Activated CD8-positive, alpha-beta T cell treated with anti-CD3 and anti-CD28 coated beads for 36 hours (primary cell): ENCODE data around the gene NOS1. TPM values are rescaled to one million over a fixed set of nuclear protein-coding genes. Genes with fewer than 3 reads are reported as not detected.

Experiments
- ATAC-seq: fragments of 200-7000 bp; cut with Tn5 transposase; one replicate; pipeline ENCODE4 v1.10.0; 2021; ENCODE audit warnings: mild to moderate bottlenecking, moderate library complexity
- CTCF ChIA-PET: fragments of 350-600 bp; sonication (Branson Sonifier 250); formaldehyde crosslinking; loops from one replicate; lab custom pipeline; 2021; ENCODE audit warnings: antibody characterized with exemption; lab: Charles Lee
- POLR2A ChIA-PET: fragments of 350-600 bp; sonication (Branson Sonifier 250); formaldehyde crosslinking; loops from one replicate; lab custom pipeline; 2021; ENCODE audit warnings: antibody characterized with exemption; lab: Charles Lee
- DNase-seq: peaks from one replicate; pipeline ENCODE4 v3.0.0-alpha.2; 2020
- H3K27ac Mint-ChIP-seq: one replicate; pipeline ENCODE4 v1.8.0; 2021; ENCODE audit warnings: mild to moderate bottlenecking, mixed read lengths
- H3K27me3 Mint-ChIP-seq: one replicate; pipeline ENCODE4 v1.8.0; 2021; ENCODE audit warnings: mixed read lengths
- H3K36me3 Mint-ChIP-seq: one replicate; pipeline ENCODE4 v1.8.0; 2021; ENCODE audit warnings: low read depth, mixed read lengths
- H3K4me1 Mint-ChIP-seq: one replicate; pipeline ENCODE4 v1.8.0; 2021; ENCODE audit warnings: low read depth, mixed read lengths
- H3K4me3 Mint-ChIP-seq: one replicate; pipeline ENCODE4 v1.8.0; 2021; ENCODE audit warnings: mild to moderate bottlenecking, moderate library complexity, mixed read lengths
- H3K9me3 Mint-ChIP-seq: one replicate; pipeline ENCODE4 v1.8.0; 2021; ENCODE audit warnings: mixed read lengths
- intact Hi-C: fragments of 100-400 bp; cut with micrococcal nuclease; formaldehyde crosslinking; loops from one replicate; pipeline ENCODE4 v1.10.0; 2022
- total RNA-seq, 2 experiments: library from RNA; stranded (reverse); gene quantifications; one replicate each; pipeline ENCODE4 v1.2.3, GENCODE V29; 2021
- TF ChIP-seq, protein P1 (sequence below): fragments of 200-600 bp; IDR thresholded peaks from one replicate; pipeline ENCODE4 v1.8.0; 2022; ENCODE audit warnings: antibody characterized with exemption, mild to moderate bottlenecking

The NOS1 gene
- total RNA-seq, 2 experiments from 2014 or later: not detected

DNA sequence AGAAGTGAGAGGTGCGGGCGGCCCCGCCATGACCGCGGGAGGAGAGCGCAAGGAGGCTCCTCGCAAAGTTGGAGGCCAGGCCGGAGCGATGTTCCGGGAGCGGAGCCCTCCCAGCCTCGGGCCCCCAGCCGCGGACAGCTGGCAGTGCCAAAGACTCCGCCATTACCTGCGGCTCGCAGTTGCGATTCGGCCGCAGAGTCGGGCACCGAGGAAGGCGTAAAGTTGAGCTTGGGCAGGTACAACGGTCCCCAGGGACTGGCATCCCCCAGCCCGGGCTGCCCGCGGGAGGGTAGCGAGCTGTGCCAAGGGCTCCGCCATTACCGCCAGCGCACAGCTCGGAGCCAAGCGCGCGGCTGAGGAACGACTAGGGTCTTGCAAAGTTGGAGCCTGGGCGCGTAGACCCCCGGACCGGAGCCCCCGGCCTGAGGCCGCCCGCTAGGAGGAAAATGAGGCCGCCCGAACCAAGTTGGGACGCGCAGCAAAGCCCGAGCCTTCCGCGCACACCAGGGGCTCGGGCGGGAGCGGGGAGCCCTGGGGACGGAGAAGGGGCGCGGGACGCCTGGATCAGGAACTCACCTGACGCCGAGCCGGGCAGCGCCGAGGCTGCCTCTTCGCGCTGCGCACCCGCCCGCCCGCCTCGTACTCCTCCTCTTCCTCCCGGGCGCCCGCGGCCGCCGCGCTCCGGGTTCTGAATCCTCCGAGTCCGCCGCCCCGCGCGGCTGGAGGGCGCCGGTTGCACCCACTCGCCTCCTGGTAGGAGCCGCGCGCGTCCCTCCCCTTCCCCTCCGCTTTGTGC lies 677 bp downstream of the NOS1 start:
- Mint-ChIP-seq H3K36me3 (no peaks in the 10 kb centered on the region), H3K27ac (no peak overlapping the region), H3K9me3 (no peaks in the 10 kb centered on the region), H3K4me1 (no peaks in the 10 kb centered on the region), H3K4me3 (no peak overlapping the region), H3K27me3 (peaks cover 44% of the 10 kb centered on the region)
- CTCF ChIA-PET: no interaction called here
- POLR2A ChIA-PET: no interaction called here
- TF ChIP-seq, protein P1, sequence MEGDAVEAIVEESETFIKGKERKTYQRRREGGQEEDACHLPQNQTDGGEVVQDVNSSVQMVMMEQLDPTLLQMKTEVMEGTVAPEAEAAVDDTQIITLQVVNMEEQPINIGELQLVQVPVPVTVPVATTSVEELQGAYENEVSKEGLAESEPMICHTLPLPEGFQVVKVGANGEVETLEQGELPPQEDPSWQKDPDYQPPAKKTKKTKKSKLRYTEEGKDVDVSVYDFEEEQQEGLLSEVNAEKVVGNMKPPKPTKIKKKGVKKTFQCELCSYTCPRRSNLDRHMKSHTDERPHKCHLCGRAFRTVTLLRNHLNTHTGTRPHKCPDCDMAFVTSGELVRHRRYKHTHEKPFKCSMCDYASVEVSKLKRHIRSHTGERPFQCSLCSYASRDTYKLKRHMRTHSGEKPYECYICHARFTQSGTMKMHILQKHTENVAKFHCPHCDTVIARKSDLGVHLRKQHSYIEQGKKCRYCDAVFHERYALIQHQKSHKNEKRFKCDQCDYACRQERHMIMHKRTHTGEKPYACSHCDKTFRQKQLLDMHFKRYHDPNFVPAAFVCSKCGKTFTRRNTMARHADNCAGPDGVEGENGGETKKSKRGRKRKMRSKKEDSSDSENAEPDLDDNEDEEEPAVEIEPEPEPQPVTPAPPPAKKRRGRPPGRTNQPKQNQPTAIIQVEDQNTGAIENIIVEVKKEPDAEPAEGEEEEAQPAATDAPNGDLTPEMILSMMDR: no peak
- DNase-seq (no peak), ATAC-seq (no peak)
- intact Hi-C loops: no loop called here

DNA sequence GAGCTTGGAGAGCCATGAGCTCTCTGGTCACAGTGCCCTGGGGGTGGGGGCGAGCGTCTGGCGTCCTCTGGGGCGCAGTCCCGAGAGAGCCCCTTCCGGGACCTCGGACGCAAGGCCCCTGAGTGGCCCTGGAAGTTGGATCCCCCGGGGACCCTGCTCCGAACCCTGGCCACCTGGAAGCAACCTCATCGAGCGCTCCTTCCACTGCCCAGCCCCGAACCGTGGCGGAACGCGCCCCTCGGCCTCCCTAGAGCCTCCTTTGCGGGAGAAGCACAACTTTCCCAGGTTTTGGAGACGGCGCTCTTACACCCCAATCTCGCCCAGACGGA lies 1.2 kb downstream of the NOS1 start:
- CTCF ChIA-PET: no interaction called here
- Mint-ChIP-seq H3K27me3 (peaks cover 41% of the 10 kb centered on the region), H3K4me3 (no peak overlapping the region), H3K36me3 (no peaks in the 10 kb centered on the region), H3K9me3 (no peaks in the 10 kb centered on the region), H3K4me1 (no peaks in the 10 kb centered on the region), H3K27ac (no peak overlapping the region)
- ATAC-seq: no peak
- TF ChIP-seq, protein P1: no peak
- intact Hi-C loops: no loop called here
- DNase-seq: no peak
- POLR2A ChIA-PET: no interaction called here

DNA sequence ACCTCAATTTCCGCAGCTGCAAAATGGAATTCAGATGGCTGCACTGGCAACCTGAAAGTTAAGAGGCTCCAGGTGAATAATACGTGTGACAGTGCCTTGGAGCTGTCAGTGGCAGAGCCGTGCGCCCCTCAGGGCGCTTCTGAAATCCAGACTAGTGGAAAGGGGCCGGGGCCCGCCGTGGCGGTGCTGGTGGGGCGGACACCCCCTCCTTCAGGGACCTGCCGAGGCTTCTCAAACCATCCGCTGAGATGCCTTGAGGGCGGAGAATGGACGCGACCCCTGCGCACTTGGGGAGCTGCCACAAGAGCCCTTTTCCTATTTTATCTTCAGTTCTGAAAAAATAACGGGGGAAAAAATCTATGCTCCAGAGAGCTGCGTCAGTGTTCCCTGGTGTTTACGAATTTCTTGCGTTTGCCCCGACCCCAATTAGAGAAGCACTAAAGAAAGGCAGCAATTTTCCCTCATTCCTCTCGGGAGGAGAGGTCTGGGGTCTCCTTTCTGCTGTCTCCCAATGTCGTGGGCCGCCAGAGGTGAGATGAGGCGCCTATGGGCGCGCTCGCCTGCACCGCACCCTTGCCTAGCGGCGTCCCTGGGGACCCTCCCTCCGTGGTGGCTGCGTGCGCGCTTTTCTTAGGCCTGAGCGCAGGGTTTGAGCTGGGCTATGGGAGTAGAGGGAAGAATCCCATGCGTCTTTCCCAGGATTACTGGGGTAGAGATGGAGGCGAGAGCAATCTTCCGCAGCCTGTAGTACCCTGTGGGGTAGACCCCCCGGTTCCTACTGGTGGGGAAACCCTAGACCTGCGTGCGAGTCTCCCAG lies 2.2 kb downstream of the NOS1 start:
- H3K4me3 Mint-ChIP-seq: no peak overlapping the region
- intact Hi-C loops: no loop called here
- DNase-seq (no peak), ATAC-seq (no peak)
- TF ChIP-seq, protein P1: no peak
- CTCF ChIA-PET: interaction anchor here (1.3 kb wide), 1 partner anchor 8 kb away, joined by 6 read pairs; no protein-coding TSS in a partner anchor
- H3K27ac Mint-ChIP-seq: no peak overlapping the region
- H3K27me3 Mint-ChIP-seq: peaks cover 40% of the 10 kb centered on the region
- no peaks in the 10 kb centered on the region for H3K4me1 Mint-ChIP-seq
- H3K9me3 Mint-ChIP-seq: no peaks in the 10 kb centered on the region
- POLR2A ChIA-PET: no interaction called here
- no peaks in the 10 kb centered on the region for H3K36me3 Mint-ChIP-seq

DNA sequence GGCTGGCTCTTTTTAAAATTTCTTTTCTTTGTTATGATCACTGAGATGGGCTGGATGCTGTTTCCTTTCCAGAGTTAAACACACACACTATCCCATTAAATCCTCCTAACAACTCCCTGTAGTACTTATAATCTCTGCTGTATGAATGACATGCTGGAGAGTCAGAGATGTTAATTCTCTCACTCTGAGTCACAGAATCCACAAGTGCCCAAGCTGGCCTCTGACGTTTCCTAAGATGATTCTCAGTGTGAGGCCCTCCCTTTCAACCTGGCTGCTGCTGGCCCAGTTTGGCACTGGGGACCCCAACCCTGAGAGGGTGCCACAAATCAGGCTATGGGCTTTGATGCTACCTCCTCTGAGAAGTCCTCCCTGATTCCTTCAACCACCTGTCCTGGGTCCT lies 5.4 kb downstream of the NOS1 start:
- ATAC-seq: no peak
- intact Hi-C loops: no loop called here

More for the DNA sequence above, 5.4 kb downstream of the NOS1 start:
- H3K36me3 Mint-ChIP-seq: no peaks in the 10 kb centered on the region
- no peak overlapping the region for H3K27ac Mint-ChIP-seq
- POLR2A ChIA-PET: no interaction called here
- no peak overlapping the region for H3K4me3 Mint-ChIP-seq
- TF ChIP-seq, protein P1: no peak
- DNase-seq: no peak
- CTCF ChIA-PET: no interaction called here
- H3K27me3 Mint-ChIP-seq: peaks cover 15% of the 10 kb centered on the region
- no peaks in the 10 kb centered on the region for H3K9me3 Mint-ChIP-seq
- no peaks in the 10 kb centered on the region for H3K4me1 Mint-ChIP-seq
